Measurements from ENCODE around the gene GALNT17. TPM values are rescaled to one million over a fixed set of nuclear protein-coding genes. Genes with fewer than 3 reads are reported as not detected.

GALNT17 gene
- total RNA-seq, 1 experiment from 2014 or later = not detected

GRCh38 chr7:71286924-71287323 lies 155.0 kb downstream of the GALNT17 start:
- no peak for DNase-seq (ENCODE audit: low read depth in 1 of 2, low spot score in 2 of 2)
- Histone ChIP-seq H3K36me3 (no peaks in the 10 kb centered on the region), H3K4me1 (replicated peaks) (no peaks in the 10 kb centered on the region), H3K4me3 (no peak overlapping the region), H3K27ac (no peak overlapping the region), H3K9me3 (replicated peaks) (no peaks in the 10 kb centered on the region; the same call in 1 of the 2 replicates), H3K27me3 (replicated peaks) (no peaks in the 10 kb centered on the region)

GRCh38 chr7:71290452-71290851 lies 158.5 kb downstream of the GALNT17 start:
- Histone ChIP-seq H3K4me1 (replicated peaks) (no peaks in the 10 kb centered on the region), H3K27me3 (replicated peaks) (no peaks in the 10 kb centered on the region), H3K36me3 (no peaks in the 10 kb centered on the region), H3K27ac (no peak overlapping the region), H3K4me3 (no peak overlapping the region), H3K9me3 (replicated peaks) (no peaks in the 10 kb centered on the region; the same call in 1 of the 2 replicates)
- DNase-seq (ENCODE audit: low read depth in 1 of 2, low spot score in 2 of 2) = no peak

- no peak overlapping the region for H3K27ac ChIP-seq
- H3K4me1 ChIP-seq (replicated peaks) = no peaks in the 10 kb centered on the region
- no peak for DNase-seq (ENCODE audit: low read depth in 1 of 2, low spot score in 2 of 2)
- H3K4me3 ChIP-seq = no peak overlapping the region
- peaks cover 2% of the 10 kb centered on the region; the same call in 1 of the 2 replicates for H3K9me3 ChIP-seq (replicated peaks)
- H3K27me3 ChIP-seq (replicated peaks) = no peaks in the 10 kb centered on the region
- no peaks in the 10 kb centered on the region for H3K36me3 ChIP-seq
These were observed 166.4 kb downstream of the GALNT17 start for GRCh38 chr7:71298378-71298777.

GRCh38 chr7:71300086-71300485 lies 168.1 kb downstream of the GALNT17 start:
- Histone ChIP-seq H3K27me3 (replicated peaks) (no peaks in the 10 kb centered on the region), H3K27ac (no peak overlapping the region), H3K9me3 (replicated peaks) (peaks cover 6% of the 10 kb centered on the region), H3K4me1 (replicated peaks) (no peaks in the 10 kb centered on the region), H3K36me3 (no peaks in the 10 kb centered on the region), H3K4me3 (no peak overlapping the region)
- no peak for DNase-seq (ENCODE audit: low read depth in 1 of 2, low spot score in 2 of 2)

- H3K27ac ChIP-seq = no peak overlapping the region
- H3K9me3 ChIP-seq (replicated peaks) = peaks cover 6% of the 10 kb centered on the region
- H3K27me3 ChIP-seq (replicated peaks) = no peaks in the 10 kb centered on the region
- H3K36me3 ChIP-seq = no peaks in the 10 kb centered on the region
- H3K4me3 ChIP-seq = no peak overlapping the region
- no peaks in the 10 kb centered on the region for H3K4me1 ChIP-seq (replicated peaks)
- DNase-seq (ENCODE audit: low read depth in 1 of 2, low spot score in 2 of 2) = no peak
These were observed 168.7 kb downstream of the GALNT17 start for GRCh38 chr7:71300603-71301002.

GRCh38 chr7:71301167-71301566 lies 169.2 kb downstream of the GALNT17 start:
- no peaks in the 10 kb centered on the region for H3K27me3 ChIP-seq (replicated peaks)
- no peaks in the 10 kb centered on the region for H3K36me3 ChIP-seq
- H3K27ac ChIP-seq = no peak overlapping the region
- no peak for DNase-seq (ENCODE audit: low read depth in 1 of 2, low spot score in 2 of 2)
- no peak overlapping the region for H3K4me3 ChIP-seq
- peaks cover 6% of the 10 kb centered on the region for H3K9me3 ChIP-seq (replicated peaks)
- no peaks in the 10 kb centered on the region for H3K4me1 ChIP-seq (replicated peaks)

GRCh38 chr7:71303566-71303965 lies 171.6 kb downstream of the GALNT17 start:
- no peaks in the 10 kb centered on the region for H3K27me3 ChIP-seq (replicated peaks)
- no peak for DNase-seq (ENCODE audit: low read depth in 1 of 2, low spot score in 2 of 2)
- no peak overlapping the region for H3K27ac ChIP-seq
- no peak overlapping the region for H3K4me3 ChIP-seq
- no peaks in the 10 kb centered on the region for H3K4me1 ChIP-seq (replicated peaks)
- H3K9me3 ChIP-seq (replicated peaks) = peaks cover 6% of the 10 kb centered on the region; the same call in 1 of the 2 replicates
- H3K36me3 ChIP-seq = no peaks in the 10 kb centered on the region

- Histone ChIP-seq H3K4me3 (no peak overlapping the region), H3K9me3 (replicated peaks) (peaks cover 12% of the 10 kb centered on the region; the same call in 1 of the 2 replicates), H3K27me3 (replicated peaks) (no peaks in the 10 kb centered on the region), H3K27ac (no peak overlapping the region), H3K36me3 (no peaks in the 10 kb centered on the region), H3K4me1 (replicated peaks) (no peaks in the 10 kb centered on the region)
- no peak for DNase-seq (ENCODE audit: low read depth in 1 of 2, low spot score in 2 of 2)
These were observed 176.2 kb downstream of the GALNT17 start for GRCh38 chr7:71308096-71308495.

GRCh38 chr7:71311576-71311975 lies 179.6 kb downstream of the GALNT17 start:
- Histone ChIP-seq H3K4me1 (replicated peaks) (no peaks in the 10 kb centered on the region), H3K36me3 (no peaks in the 10 kb centered on the region), H3K9me3 (replicated peaks) (0 out of 2 replicates have a peak, but pooled peaks cover 10% of the 10 kb centered on the region), H3K27me3 (replicated peaks) (no peaks in the 10 kb centered on the region), H3K4me3 (no peak overlapping the region), H3K27ac (no peak overlapping the region)
- DNase-seq (ENCODE audit: low read depth in 1 of 2, low spot score in 2 of 2) = no peak

GRCh38 chr7:71312755-71313490 lies 181.0 kb downstream of the GALNT17 start:
- H3K36me3 ChIP-seq = no peaks in the 10 kb centered on the region
- DNase-seq (ENCODE audit: low read depth in 1 of 2, low spot score in 2 of 2) = no peak
- no peaks in the 10 kb centered on the region for H3K27me3 ChIP-seq (replicated peaks)
- no peak overlapping the region for H3K27ac ChIP-seq
- no peaks in the 10 kb centered on the region for H3K4me1 ChIP-seq (replicated peaks)
- 0 out of 2 replicates have a peak, but pooled peaks cover 10% of the 10 kb centered on the region for H3K9me3 ChIP-seq (replicated peaks)
- no peak overlapping the region for H3K4me3 ChIP-seq

- H3K4me3 ChIP-seq = no peak overlapping the region
- H3K4me1 ChIP-seq (replicated peaks) = no peaks in the 10 kb centered on the region
- no peaks in the 10 kb centered on the region for H3K27me3 ChIP-seq (replicated peaks)
- no peak for DNase-seq (ENCODE audit: low read depth in 1 of 2, low spot score in 2 of 2)
- no peak overlapping the region for H3K27ac ChIP-seq
- no peaks in the 10 kb centered on the region for H3K36me3 ChIP-seq
- H3K9me3 ChIP-seq (replicated peaks) = 0 out of 2 replicates have a peak, but pooled peaks cover 10% of the 10 kb centered on the region
These were observed 181.6 kb downstream of the GALNT17 start for GRCh38 chr7:71313553-71313952.

GRCh38 chr7:71320916-71321315 lies 189.0 kb downstream of the GALNT17 start:
- no peak for DNase-seq (ENCODE audit: low read depth in 1 of 2, low spot score in 2 of 2)
- H3K9me3 ChIP-seq (replicated peaks) = peaks cover 12% of the 10 kb centered on the region
- no peaks in the 10 kb centered on the region for H3K4me1 ChIP-seq (replicated peaks)
- no peaks in the 10 kb centered on the region for H3K36me3 ChIP-seq
- no peaks in the 10 kb centered on the region for H3K27me3 ChIP-seq (replicated peaks)
- no peak overlapping the region for H3K4me3 ChIP-seq
- H3K27ac ChIP-seq = no peak overlapping the region

- DNase-seq (ENCODE audit: low read depth in 1 of 2, low spot score in 2 of 2) = no peak
- no peak overlapping the region for H3K4me3 ChIP-seq
- peaks cover 12% of the 10 kb centered on the region for H3K9me3 ChIP-seq (replicated peaks)
- H3K27me3 ChIP-seq (replicated peaks) = no peaks in the 10 kb centered on the region
- H3K27ac ChIP-seq = no peak overlapping the region
- no peaks in the 10 kb centered on the region for H3K36me3 ChIP-seq
- H3K4me1 ChIP-seq (replicated peaks) = no peaks in the 10 kb centered on the region
These were observed 190.3 kb downstream of the GALNT17 start for GRCh38 chr7:71322201-71322600.

GRCh38 chr7:71323726-71324125 lies 191.8 kb downstream of the GALNT17 start:
- no peak for DNase-seq (ENCODE audit: low read depth in 1 of 2, low spot score in 2 of 2)
- Histone ChIP-seq H3K27me3 (replicated peaks) (no peaks in the 10 kb centered on the region), H3K9me3 (replicated peaks) (peaks cover 12% of the 10 kb centered on the region), H3K4me1 (replicated peaks) (no peaks in the 10 kb centered on the region), H3K4me3 (no peak overlapping the region), H3K36me3 (no peaks in the 10 kb centered on the region), H3K27ac (no peak overlapping the region)

Data from SJSA1 (cell line).